Peyer's patch (tissue), 4 donors: ENCODE data around the gene TOM1L2. TPM values are rescaled to one million over a fixed set of nuclear protein-coding genes. Genes with fewer than 3 reads are reported as not detected.

Experiments used
- DNase-seq, 3 donors: peaks; one replicate each; pipeline ENCODE4 v3.0.0-alpha.2; 2017 to 2019
- H3K27ac ChIP-seq, 4 donors: fragments of 200-600 bp; sonication (generic); one replicate each; pipeline ENCODE4 v1.5.1; 2016 to 2019
- H3K27me3 ChIP-seq, 2 donors: fragments of 200-600 bp; sonication (generic); one replicate each; pipeline ENCODE4 v1.5.1; 2019
- H3K36me3 ChIP-seq, 3 donors: fragments of 200-600 bp; sonication (generic); one replicate each; pipeline ENCODE4 v1.5.1; 2016 to 2019
- H3K4me1 ChIP-seq, 4 donors: fragments of 200-600 bp; sonication (generic); one replicate each; pipeline ENCODE4 v1.5.1; 2016 to 2019
- H3K4me3 ChIP-seq, 4 donors: fragments of 200-600 bp; sonication (generic); 1 replicate in 3 of 4; 2 replicates in 1 of 4; pipeline ENCODE4 v1.5.1; 2016 to 2019; ENCODE audit warnings: mild to moderate bottlenecking in 1 of 4
- H3K9me3 ChIP-seq, 4 donors: fragments of 200-600 bp; sonication (generic); one replicate each; pipeline ENCODE4 v1.5.1; 2016 to 2019; ENCODE audit warnings: mild to moderate bottlenecking in 1 of 4
- CTCF ChIP-seq, 6 experiments: fragments of 450-650 bp in 4 of 6; fragments of 200-600 bp in 2 of 6; sonication (generic) in 1 of 6; IDR thresholded peaks; one replicate each; pipeline ENCODE4 v1.5.1; 2017 to 2019; ENCODE audit warnings: antibody characterized with exemption in 6 of 6, mild to moderate bottlenecking in 3 of 6, moderate library complexity in 1 of 6
- POLR2A ChIP-seq, 2 donors: fragments of 450-650 bp; IDR thresholded peaks; one replicate each; pipeline ENCODE4 v1.5.1; 2017; ENCODE audit warnings: antibody characterized with exemption in 2 of 2, mild to moderate bottlenecking in 2 of 2, moderate library complexity in 2 of 2
- total RNA-seq, 4 donors: library from RNA; depleted of rRNA; stranded (reverse); fragments of >200 nt; gene quantifications; one replicate each; pipeline ENCODE4 v1.1.0, GENCODE V29; 2016

The TOM1L2 gene
- total RNA-seq, 4 donors from 2014 or later, result 49.5 to 74.8 (median 62.7) TPM

- no peak for DNase-seq
- H3K9me3 ChIP-seq, result no peaks in the 10 kb centered on the region
These were observed 22.3 kb upstream of the TOM1L2 start for GRCh38 chr17:17994271-17995069.

GRCh38 chr17:17993852-17994251 is 21.7 kb upstream of the TOM1L2 start:
- Histone ChIP-seq H3K4me3 (no peak overlapping the region), H3K9me3 (no peaks in the 10 kb centered on the region), H3K36me3 (no peaks in the 10 kb centered on the region), H3K27me3 (no peaks in the 10 kb centered on the region), H3K27ac (no peak overlapping the region), H3K4me1 (no peaks in the 10 kb centered on the region)
- TF ChIP-seq POLR2A (IDR thresholded peaks at IDR 0.05) (no peak), CTCF (IDR thresholded peaks at IDR 0.05) (no peak)
- no peak for DNase-seq

More at GRCh38 chr17:17994271-17995069, 22.3 kb upstream of the TOM1L2 start:
- no peaks in the 10 kb centered on the region for H3K36me3 ChIP-seq
- H3K27ac ChIP-seq, result no peak overlapping the region
- TF ChIP-seq CTCF (IDR thresholded peaks at IDR 0.05) (peak in 1 of 6 experiments; percentile 7), POLR2A (IDR thresholded peaks at IDR 0.05) (no peak)
- H3K4me1 ChIP-seq, result no peaks in the 10 kb centered on the region
- no peak overlapping the region for H3K4me3 ChIP-seq
- H3K27me3 ChIP-seq, result no peaks in the 10 kb centered on the region

- DNase-seq, result no peak
- TF ChIP-seq POLR2A (IDR thresholded peaks at IDR 0.05) (no peak), CTCF (IDR thresholded peaks at IDR 0.05) (no peak)
- no peak overlapping the region for H3K4me3 ChIP-seq
- H3K27me3 ChIP-seq, result no peaks in the 10 kb centered on the region
- no peaks in the 10 kb centered on the region for H3K36me3 ChIP-seq
- no peaks in the 10 kb centered on the region for H3K9me3 ChIP-seq
- no peak overlapping the region for H3K27ac ChIP-seq
- no peaks in the 10 kb centered on the region for H3K4me1 ChIP-seq
These were observed 21.2 kb upstream of the TOM1L2 start for GRCh38 chr17:17993366-17993765.

- no peak overlapping the region for H3K4me3 ChIP-seq
- TF ChIP-seq CTCF (IDR thresholded peaks at IDR 0.05) (no peak), POLR2A (IDR thresholded peaks at IDR 0.05) (no peak)
- no peaks in the 10 kb centered on the region for H3K9me3 ChIP-seq
- no peak for DNase-seq
- H3K27ac ChIP-seq, result no peak overlapping the region
- H3K4me1 ChIP-seq, result no peaks in the 10 kb centered on the region
- H3K36me3 ChIP-seq, result no peaks in the 10 kb centered on the region
- H3K27me3 ChIP-seq, result no peaks in the 10 kb centered on the region
These were observed 18.1 kb upstream of the TOM1L2 start for GRCh38 chr17:17990282-17990681.

- no peak for DNase-seq
- no peaks in the 10 kb centered on the region for H3K27me3 ChIP-seq
- no peaks in the 10 kb centered on the region for H3K9me3 ChIP-seq
- no peaks in the 10 kb centered on the region for H3K4me1 ChIP-seq
- no peak overlapping the region for H3K4me3 ChIP-seq
- H3K27ac ChIP-seq, result no peak overlapping the region
- H3K36me3 ChIP-seq, result no peaks in the 10 kb centered on the region
- TF ChIP-seq CTCF (IDR thresholded peaks at IDR 0.05) (no peak), POLR2A (IDR thresholded peaks at IDR 0.05) (no peak)
These were observed 17.4 kb upstream of the TOM1L2 start for GRCh38 chr17:17989618-17990017.
